CD4-positive, alpha-beta T cell (primary cell): Measurements from ENCODE around the gene CCDC187. TPM values are rescaled to one million over a fixed set of nuclear protein-coding genes. Genes with fewer than 3 reads are reported as not detected.

Source experiments
- ATAC-seq: fragments of 200-7000 bp; cut with Tn5 transposase; one replicate; pipeline ENCODE4 v1.10.0; 2022; ENCODE audit warnings: mild to moderate bottlenecking; ENCODE audit not compliant: poor library complexity
- CTCF ChIA-PET: fragments of 350-600 bp; sonication (Branson Sonifier 250); formaldehyde crosslinking; loops from one replicate; lab custom pipeline; 2021; ENCODE audit warnings: antibody characterized with exemption, inconsistent platforms; lab: Charles Lee
- POLR2A ChIA-PET: fragments of 350-600 bp; sonication (Branson Sonifier 250); formaldehyde crosslinking; loops from one replicate; lab custom pipeline; 2021; ENCODE audit warnings: antibody characterized with exemption, inconsistent platforms; lab: Charles Lee
- DNase-seq, 14 experiments: peaks; one replicate each; pipeline ENCODE4 v3.0.0-alpha.2; 2013 to 2020; ENCODE audit warnings: mixed read lengths in 2 of 14
- H3K27ac ChIP-seq, 2 donors: one replicate each; pipeline versions ENCODE4 v1.5.1 to v1.7.0; 2013; ENCODE audit warnings: low read length in 2 of 2, low read depth in 1 of 2, mild to moderate bottlenecking in 1 of 2
- H3K27me3 ChIP-seq, 2 experiments: 1 replicate in 1 of 2; 2 replicates in 1 of 2; pipeline versions ENCODE4 v1.6.1 to v1.7.0; 2013; ENCODE audit warnings: low read length in 2 of 2, control low read depth in 1 of 2, mild to moderate bottlenecking in 1 of 2, moderate library complexity in 1 of 2; ENCODE audit not compliant: insufficient read depth in 2 of 2, control insufficient read depth in 1 of 2
- H3K36me3 ChIP-seq: one replicate; pipeline ENCODE4 v1.6.1; 2013; ENCODE audit warnings: low read length, control low read depth; ENCODE audit not compliant: insufficient read depth
- H3K4me1 ChIP-seq: one replicate; pipeline ENCODE4 v1.6.1; 2013; ENCODE audit warnings: low read length, control low read depth; ENCODE audit not compliant: insufficient read depth
- H3K4me3 ChIP-seq: one replicate; pipeline ENCODE4 v1.5.1; 2013; ENCODE audit warnings: mild to moderate bottlenecking, low read length, moderate library complexity
- H3K9me3 ChIP-seq, 2 experiments: 1 replicate in 1 of 2; 2 replicates in 1 of 2; pipeline versions ENCODE4 v1.6.1 to v1.7.0; 2013; ENCODE audit warnings: low read length in 2 of 2, mild to moderate bottlenecking in 2 of 2, control low read depth in 1 of 2, moderate library complexity in 1 of 2; ENCODE audit not compliant: control insufficient read depth in 1 of 2, insufficient read depth in 1 of 2
- H3K27ac Mint-ChIP-seq: one replicate; pipeline ENCODE4 v1.8.0; 2020; ENCODE audit warnings: mixed read lengths
- H3K27me3 Mint-ChIP-seq: one replicate; pipeline ENCODE4 v1.8.0; 2021; ENCODE audit warnings: mixed read lengths
- H3K36me3 Mint-ChIP-seq: one replicate; pipeline ENCODE4 v1.8.0; 2021; ENCODE audit warnings: low read depth, mixed read lengths
- H3K4me1 Mint-ChIP-seq: one replicate; pipeline ENCODE4 v1.8.0; 2021; ENCODE audit warnings: low read depth, mixed read lengths
- H3K4me3 Mint-ChIP-seq: one replicate; pipeline ENCODE4 v1.8.0; 2020; ENCODE audit warnings: mild to moderate bottlenecking, mixed read lengths
- H3K9me3 Mint-ChIP-seq: one replicate; pipeline ENCODE4 v1.8.0; 2020; ENCODE audit warnings: mixed read lengths
- CTCF ChIP-seq: fragments of 200-600 bp; IDR thresholded peaks from one replicate; pipeline ENCODE4 v1.8.0; 2022; ENCODE audit warnings: antibody characterized with exemption, mild to moderate bottlenecking
- intact Hi-C, 2 experiments: fragments of 100-400 bp; cut with DNase I in 1 of 2; cut with micrococcal nuclease in 1 of 2; formaldehyde crosslinking; loops; one replicate each; pipeline versions ENCODE4 v1.15.1 to v1.9.0; 2023 to 2025; cut with DNase I, micrococcal nuclease
- total RNA-seq, 174 experiments: library from RNA in 2 of 174; stranded (reverse) in 2 of 174; gene quantifications; one replicate each; pipeline ENCODE4 v1.2.3 and lab custom pipeline; 2021 to 2026

CCDC187 gene
- total RNA-seq, 2 experiments from 2014 or later = not detected

- intact Hi-C loops = no loop called here
- Mint-ChIP-seq H3K27me3 (peaks cover 7% of the 10 kb centered on the region), H3K4me1 (no peaks in the 10 kb centered on the region), H3K4me3 (no peak overlapping the region), H3K27ac (no peak overlapping the region), H3K36me3 (no peaks in the 10 kb centered on the region), H3K9me3 (no peaks in the 10 kb centered on the region)
- Histone ChIP-seq H3K27ac (no peak overlapping the region), H3K4me1 (no peaks in the 10 kb centered on the region), H3K36me3 (no peaks in the 10 kb centered on the region), H3K9me3 (peaks cover 0 to 5% of the 10 kb centered on the region in 2 experiments), H3K4me3 (no peak overlapping the region), H3K27me3 (no peaks in the 10 kb centered on the region)
- no peak for TF ChIP-seq CTCF
- POLR2A ChIA-PET = no interaction called here
- DNase-seq (no peak), ATAC-seq (no peak)
- CTCF ChIA-PET = no interaction called here
Measured at GRCh38 chr9:136275655-136276429, 28.1 kb downstream of the CCDC187 start.

- Histone ChIP-seq H3K4me3 (no peak overlapping the region), H3K36me3 (no peaks in the 10 kb centered on the region)
Measured at GRCh38 chr9:136274786-136275654, 28.9 kb downstream of the CCDC187 start.

More at GRCh38 chr9:136274786-136275654, 28.9 kb downstream of the CCDC187 start:
- Mint-ChIP-seq H3K27me3 (peaks cover 7% of the 10 kb centered on the region), H3K27ac (no peak overlapping the region), H3K36me3 (no peaks in the 10 kb centered on the region), H3K9me3 (no peaks in the 10 kb centered on the region), H3K4me3 (no peak overlapping the region), H3K4me1 (no peaks in the 10 kb centered on the region)
- ATAC-seq (no peak), DNase-seq (no peak)
- Histone ChIP-seq H3K9me3 (peaks cover 0 to 5% of the 10 kb centered on the region in 2 experiments), H3K4me1 (no peaks in the 10 kb centered on the region), H3K27me3 (no peaks in the 10 kb centered on the region), H3K27ac (no peak overlapping the region)
- no peak for TF ChIP-seq CTCF
- CTCF ChIA-PET = no interaction called here
- POLR2A ChIA-PET = no interaction called here
- intact Hi-C loops = no loop called here
